ENCODE measurements around the gene NRIP1.

Gene NRIP1

GRCh38 chr21:15005391-15005790, 59.4 kb downstream of the NRIP1 start:
- DNase-seq = no peak

GRCh38 chr21:15004721-15005370, 60.0 kb downstream of the NRIP1 start:
- no peak for DNase-seq

- DNase-seq = no peak
Measured at GRCh38 chr21:15003463-15004135, 61.2 kb downstream of the NRIP1 start.

- no peak for DNase-seq
Measured at GRCh38 chr21:15001857-15002606, 62.8 kb downstream of the NRIP1 start.

GRCh38 chr21:15001113-15001512, 63.7 kb downstream of the NRIP1 start:
- no peak for DNase-seq

- DNase-seq = no peak
Measured at GRCh38 chr21:15000081-15000480, 64.7 kb downstream of the NRIP1 start.

- no peak for DNase-seq
Measured at GRCh38 chr21:14998784-14999183, 66.0 kb downstream of the NRIP1 start.

GRCh38 chr21:14998336-14998735, 66.5 kb downstream of the NRIP1 start:
- DNase-seq = no peak

- no peak for DNase-seq
Measured at GRCh38 chr21:14995695-14996490, 68.9 kb downstream of the NRIP1 start.

GRCh38 chr21:14995226-14995625, 69.6 kb downstream of the NRIP1 start:
- DNase-seq = no peak

- no peak for DNase-seq
Measured at GRCh38 chr21:14993115-14993514, 71.7 kb downstream of the NRIP1 start.

- DNase-seq = no peak
Measured at GRCh38 chr21:14991957-14992356, 72.8 kb downstream of the NRIP1 start.

- no peak for DNase-seq
Measured at GRCh38 chr21:14989359-14989758, 75.4 kb downstream of the NRIP1 start.

GRCh38 chr21:14988760-14989159, 76.0 kb downstream of the NRIP1 start:
- DNase-seq = no peak

GRCh38 chr21:14987370-14988170, 77.2 kb downstream of the NRIP1 start:
- no peak for DNase-seq

GRCh38 chr21:14985306-14985705, 79.5 kb downstream of the NRIP1 start:
- DNase-seq = peak; percentile 20

GRCh38 chr21:14982336-14982735, 82.5 kb downstream of the NRIP1 start:
- no peak for DNase-seq

- DNase-seq = no peak
Measured at GRCh38 chr21:14981246-14981645, 83.6 kb downstream of the NRIP1 start.

GRCh38 chr21:14979264-14979663, 85.5 kb downstream of the NRIP1 start:
- no peak for DNase-seq

GRCh38 chr21:14977814-14978213, 87.0 kb downstream of the NRIP1 start:
- DNase-seq = no peak

- no peak for DNase-seq
Measured at GRCh38 chr21:14975136-14975919, 89.5 kb downstream of the NRIP1 start.

GRCh38 chr21:14972678-14973077, 92.1 kb downstream of the NRIP1 start:
- DNase-seq = no peak
